ENCODE data around the gene THOC6. TPM values are rescaled to one million over a fixed set of nuclear protein-coding genes. Genes with fewer than 3 reads are reported as not detected.

Gene THOC6
- total and polyA plus RNA-seq, 9 of the 15 experiments (the other 6 are each of a cell fraction or from before 2014, with no cell fraction given), result 2.5 to 65.4 (median 42.3) TPM

- TF ChIP-seq MNT (conservative IDR thresholded peaks at IDR 0.05) (peak in 1 of 2 experiments; percentile 50; a peak in 1 of 4 replicates), SRSF3 (IDR thresholded peaks at IDR 0.05; ENCODE audit: insufficient read depth, low read length) (no peak), SREBF1 (IDR thresholded peaks at IDR 0.05; ENCODE audit: borderline replicate concordance, low read depth, low read length) (no peak), TSHZ1 (CRISPR knock-in tag; IDR thresholded peaks at IDR 0.05) (no peak), HBP1 (CRISPR knock-in tag; IDR thresholded peaks at IDR 0.05) (no peak), NBN (IDR thresholded peaks at IDR 0.05; ENCODE audit: low read depth) (no peak), PURB (CRISPR knock-in tag; IDR thresholded peaks at IDR 0.05; ENCODE audit: low read depth) (no peak), PCBP1 (IDR thresholded peaks at IDR 0.05; ENCODE audit: low read depth, low read length, poor library complexity, severe bottlenecking) (no peak), REST (IDR thresholded peaks at IDR 0.05; ENCODE audit: borderline replicate concordance) (peak; percentile 84), REST (CRISPR knock-in tag; IDR thresholded peaks at IDR 0.05; ENCODE audit: low read depth) (no peak), NR2C2 (CRISPR knock-in tag; IDR thresholded peaks at IDR 0.05) (no peak), NR2C2 (tag; IDR thresholded peaks at IDR 0.05) (no peak)
These were observed 5.8 kb downstream of the THOC6 start (continued) for GRCh38 chr16:3029491-3030221.

All from K562 (cell line).